Central memory CD8-positive, alpha-beta T cell (primary cell): ENCODE results near the gene TREML1.
"Not testable (repeated sequence)": the region's sequence is repeated elsewhere in the genome, so short reads cannot be mapped to it uniquely, and the experiment has no call there.

Experiments
- ATAC-seq: fragments of 150-1000 bp; cut with Tn5 transposase; replicated peaks from 2 replicates; pipeline ENCODE4 v1.10.0; 2022; ENCODE audit warnings: mild to moderate bottlenecking, moderate FRiP score, moderate number of reproducible peaks; ENCODE audit not compliant: poor library complexity, severe bottlenecking; ENCODE audit errors: extremely low read depth
- DNase-seq, 2 donors: peaks; one replicate each; pipeline ENCODE4 v3.0.0; 2021; ENCODE audit warnings: low spot score in 2 of 2
- H3K27ac Mint-ChIP-seq: one replicate; pipeline ENCODE4 v1.8.0; 2022; ENCODE audit warnings: low read depth, mild to moderate bottlenecking, moderate library complexity, mixed read lengths
- H3K27me3 Mint-ChIP-seq: one replicate; pipeline ENCODE4 v1.8.0; 2022; ENCODE audit warnings: mixed read lengths
- H3K36me3 Mint-ChIP-seq: one replicate; pipeline ENCODE4 v1.8.0; 2022; ENCODE audit warnings: mild to moderate bottlenecking, moderate library complexity, mixed read lengths; ENCODE audit not compliant: insufficient read depth
- H3K4me1 Mint-ChIP-seq: one replicate; pipeline ENCODE4 v1.8.0; 2022; ENCODE audit warnings: mixed read lengths
- H3K4me3 Mint-ChIP-seq: one replicate; pipeline ENCODE4 v1.8.0; 2022; ENCODE audit warnings: mild to moderate bottlenecking, moderate library complexity, mixed read lengths
- H3K9me3 Mint-ChIP-seq: one replicate; pipeline ENCODE4 v1.8.0; 2022; ENCODE audit warnings: mixed read lengths

TREML1 gene

GRCh38 chr6:41119508-41119907 is 34.6 kb downstream of the TREML1 start:
- no peaks in the 10 kb centered on the region for H3K4me1 Mint-ChIP-seq

GRCh38 chr6:41115027-41115426 is 39.1 kb downstream of the TREML1 start:
- H3K9me3 Mint-ChIP-seq, ATAC-seq, H3K36me3 Mint-ChIP-seq, H3K27me3 Mint-ChIP-seq, H3K4me1 Mint-ChIP-seq, DNase-seq, H3K4me3 Mint-ChIP-seq, H3K27ac Mint-ChIP-seq: not testable (repeated sequence)

More at GRCh38 chr6:41119508-41119907, 34.6 kb downstream of the TREML1 start:
- ATAC-seq (no peak), DNase-seq (no peak)
- Mint-ChIP-seq H3K27me3 (no peaks in the 10 kb centered on the region), H3K36me3 (peaks cover 5% of the 10 kb centered on the region), H3K27ac (no peak overlapping the region), H3K4me3 (no peak overlapping the region), H3K9me3 (no peaks in the 10 kb centered on the region)

DNA sequence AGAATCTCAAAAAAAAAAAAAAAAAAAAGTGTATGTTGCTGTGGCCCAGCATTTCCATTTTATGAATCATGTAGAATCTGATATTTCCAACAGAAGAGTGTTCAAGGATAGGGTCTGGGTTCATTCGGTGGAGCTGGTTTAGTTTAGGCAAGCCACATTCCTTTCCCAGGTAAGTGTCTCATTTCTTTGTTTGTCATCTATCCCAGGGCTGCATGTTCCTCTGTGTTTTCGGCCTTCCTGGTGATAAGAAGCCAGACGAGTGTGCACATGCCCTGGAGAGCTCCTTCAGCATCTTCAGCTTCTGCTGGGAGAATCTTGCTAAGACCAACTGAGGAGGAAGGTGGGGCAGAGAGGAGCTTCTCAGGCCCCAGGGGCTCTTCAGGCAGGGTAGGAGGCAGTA is 43.1 kb downstream of the TREML1 start:
- Mint-ChIP-seq H3K4me3 (no peak overlapping the region), H3K9me3 (no peaks in the 10 kb centered on the region), H3K36me3 (peaks cover 5% of the 10 kb centered on the region), H3K4me1 (no peaks in the 10 kb centered on the region), H3K27me3 (no peaks in the 10 kb centered on the region), H3K27ac (no peak overlapping the region)
- ATAC-seq (no peak), DNase-seq (no peak)

GRCh38 chr6:41103847-41104246 is 50.3 kb downstream of the TREML1 start:
- Mint-ChIP-seq H3K27me3 (no peaks in the 10 kb centered on the region), H3K9me3 (no peaks in the 10 kb centered on the region), H3K4me3 (no peak overlapping the region), H3K4me1 (no peaks in the 10 kb centered on the region), H3K27ac (no peak overlapping the region), H3K36me3 (peaks cover 15% of the 10 kb centered on the region)
- DNase-seq: no peak
- no peak for ATAC-seq

GRCh38 chr6:41100871-41101287 is 53.3 kb downstream of the TREML1 start:
- Mint-ChIP-seq H3K27me3 (no peaks in the 10 kb centered on the region), H3K9me3 (no peaks in the 10 kb centered on the region), H3K4me3 (no peak overlapping the region), H3K4me1 (peaks cover 5% of the 10 kb centered on the region), H3K36me3 (peaks cover 40% of the 10 kb centered on the region), H3K27ac (no peak overlapping the region)
- DNase-seq (no peak), ATAC-seq (no peak)
